ENCODE measurements around the gene THADA.

DNA sequence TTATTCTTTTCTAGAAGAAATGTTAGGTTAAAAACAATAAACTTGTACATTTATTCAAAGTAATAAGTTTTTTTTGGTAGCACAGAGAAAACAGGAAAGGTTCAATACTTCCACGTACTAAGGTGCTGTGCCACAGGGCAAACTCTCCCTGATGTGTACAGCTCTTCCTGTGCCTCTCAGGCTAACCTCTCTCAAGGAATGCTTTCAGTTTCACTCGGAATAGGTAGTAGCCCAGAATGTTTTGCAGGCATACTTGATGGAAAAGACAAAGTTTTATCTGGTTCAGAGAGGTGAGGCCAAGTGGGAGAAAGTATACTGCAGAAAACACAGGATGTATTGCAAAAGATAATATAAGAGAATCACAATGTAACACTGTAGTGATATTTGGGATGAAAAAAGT, 198.4 kb downstream of the THADA start:
- TF ChIP-seq, protein P1, sequence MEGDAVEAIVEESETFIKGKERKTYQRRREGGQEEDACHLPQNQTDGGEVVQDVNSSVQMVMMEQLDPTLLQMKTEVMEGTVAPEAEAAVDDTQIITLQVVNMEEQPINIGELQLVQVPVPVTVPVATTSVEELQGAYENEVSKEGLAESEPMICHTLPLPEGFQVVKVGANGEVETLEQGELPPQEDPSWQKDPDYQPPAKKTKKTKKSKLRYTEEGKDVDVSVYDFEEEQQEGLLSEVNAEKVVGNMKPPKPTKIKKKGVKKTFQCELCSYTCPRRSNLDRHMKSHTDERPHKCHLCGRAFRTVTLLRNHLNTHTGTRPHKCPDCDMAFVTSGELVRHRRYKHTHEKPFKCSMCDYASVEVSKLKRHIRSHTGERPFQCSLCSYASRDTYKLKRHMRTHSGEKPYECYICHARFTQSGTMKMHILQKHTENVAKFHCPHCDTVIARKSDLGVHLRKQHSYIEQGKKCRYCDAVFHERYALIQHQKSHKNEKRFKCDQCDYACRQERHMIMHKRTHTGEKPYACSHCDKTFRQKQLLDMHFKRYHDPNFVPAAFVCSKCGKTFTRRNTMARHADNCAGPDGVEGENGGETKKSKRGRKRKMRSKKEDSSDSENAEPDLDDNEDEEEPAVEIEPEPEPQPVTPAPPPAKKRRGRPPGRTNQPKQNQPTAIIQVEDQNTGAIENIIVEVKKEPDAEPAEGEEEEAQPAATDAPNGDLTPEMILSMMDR (IDR thresholded peaks at IDR 0.05; ENCODE audit: low read depth, low read length), result no peak
- TF ChIP-seq EZH2phosphoT487 (IDR thresholded peaks at IDR 0.05; ENCODE audit: low read depth), result no peak
